Adrenal gland (tissue), 5 donors: ENCODE data around the gene DPH3.

Experiments used
- POLR2A ChIP-seq, 2 donors: fragments of 450-650 bp; IDR thresholded peaks; one replicate each; pipeline ENCODE4 v1.6.1; 2017; ENCODE audit warnings: antibody characterized with exemption in 2 of 2, mild to moderate bottlenecking in 2 of 2, moderate library complexity in 1 of 2
- TF ChIP-seq, protein P1 (sequence below), 6 experiments: fragments of 450-650 bp in 4 of 6; fragments of 200-600 bp in 2 of 6; sonication (generic) in 1 of 6; IDR thresholded peaks; 1 replicate in 5 of 6; 2 replicates in 1 of 6; pipeline versions ENCODE4 v1.5.1 to v1.8.0; 2016 to 2021; ENCODE audit warnings: antibody characterized with exemption in 6 of 6, mild to moderate bottlenecking in 2 of 6, moderate library complexity in 1 of 6
- donor health status: DM: no; HTN: no; CAD: no.

DNA sequence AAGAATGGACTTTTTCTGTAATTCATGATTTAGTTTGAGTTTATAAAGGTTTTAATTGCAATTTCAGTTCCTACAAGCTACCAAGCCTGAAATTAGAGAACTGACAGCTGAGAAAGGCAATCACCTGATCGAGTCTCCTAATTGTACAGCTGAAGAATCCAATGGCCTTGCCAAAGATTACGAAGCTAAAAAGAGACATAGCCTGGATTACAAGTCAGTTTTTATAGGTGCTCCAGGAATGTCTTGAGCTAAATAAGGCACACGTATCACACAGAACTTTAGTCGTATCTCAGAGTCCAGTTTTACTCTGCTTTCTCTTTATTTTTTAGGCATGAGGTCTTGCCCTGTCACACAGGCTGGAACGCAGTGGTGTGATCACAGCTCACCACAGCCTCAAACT lies 6.6 kb downstream of the DPH3 start:
- TF ChIP-seq, protein P1, sequence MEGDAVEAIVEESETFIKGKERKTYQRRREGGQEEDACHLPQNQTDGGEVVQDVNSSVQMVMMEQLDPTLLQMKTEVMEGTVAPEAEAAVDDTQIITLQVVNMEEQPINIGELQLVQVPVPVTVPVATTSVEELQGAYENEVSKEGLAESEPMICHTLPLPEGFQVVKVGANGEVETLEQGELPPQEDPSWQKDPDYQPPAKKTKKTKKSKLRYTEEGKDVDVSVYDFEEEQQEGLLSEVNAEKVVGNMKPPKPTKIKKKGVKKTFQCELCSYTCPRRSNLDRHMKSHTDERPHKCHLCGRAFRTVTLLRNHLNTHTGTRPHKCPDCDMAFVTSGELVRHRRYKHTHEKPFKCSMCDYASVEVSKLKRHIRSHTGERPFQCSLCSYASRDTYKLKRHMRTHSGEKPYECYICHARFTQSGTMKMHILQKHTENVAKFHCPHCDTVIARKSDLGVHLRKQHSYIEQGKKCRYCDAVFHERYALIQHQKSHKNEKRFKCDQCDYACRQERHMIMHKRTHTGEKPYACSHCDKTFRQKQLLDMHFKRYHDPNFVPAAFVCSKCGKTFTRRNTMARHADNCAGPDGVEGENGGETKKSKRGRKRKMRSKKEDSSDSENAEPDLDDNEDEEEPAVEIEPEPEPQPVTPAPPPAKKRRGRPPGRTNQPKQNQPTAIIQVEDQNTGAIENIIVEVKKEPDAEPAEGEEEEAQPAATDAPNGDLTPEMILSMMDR (IDR thresholded peaks at IDR 0.05), result no peak
- no peak for TF ChIP-seq POLR2A (IDR thresholded peaks at IDR 0.05)
